WERI-Rb-1 (cell line): ENCODE data around the gene SELENBP1.

Experiments used
- DNase-seq: peaks from one replicate; pipeline ENCODE4 v3.0.0-alpha.2; 2020
- H3K27ac ChIP-seq: fragments of 250-450 bp; sonication (Bioruptor Pico); 2 replicates; pipeline ENCODE4 v1.5.1; 2020; ENCODE audit warnings: mild to moderate bottlenecking, moderate library complexity
- H3K27me3 ChIP-seq: fragments of 250-450 bp; sonication (Bioruptor Pico); 2 replicates; pipeline ENCODE4 v1.5.1; 2021; ENCODE audit warnings: mild to moderate bottlenecking, low read depth, moderate library complexity; ENCODE audit not compliant: insufficient read depth, severe bottlenecking
- H3K36me3 ChIP-seq: fragments of 250-450 bp; sonication (Bioruptor Pico); 2 replicates; pipeline ENCODE4 v1.5.1; 2020; ENCODE audit warnings: mild to moderate bottlenecking, moderate library complexity
- H3K4me3 ChIP-seq: 2 replicates; pipeline ENCODE4 v1.5.1; 2011; ENCODE audit warnings: low read depth, mild to moderate bottlenecking, control low read depth, low read length
- H3K9me3 ChIP-seq: fragments of 250-450 bp; sonication (Bioruptor Pico); 2 replicates; pipeline ENCODE4 v1.5.1; 2021; ENCODE audit warnings: mild to moderate bottlenecking, moderate library complexity; ENCODE audit not compliant: severe bottlenecking
- TF ChIP-seq, protein P1 (sequence below): IDR thresholded peaks from 2 replicates; pipeline ENCODE4 v1.5.1; 2011; ENCODE audit warnings: low read depth, mild to moderate bottlenecking, control low read depth, inconsistent platforms, low read length

SELENBP1 gene

GRCh38 chr1:151342569-151342968 is 29.9 kb downstream of the SELENBP1 start:
- TF ChIP-seq, protein P1, sequence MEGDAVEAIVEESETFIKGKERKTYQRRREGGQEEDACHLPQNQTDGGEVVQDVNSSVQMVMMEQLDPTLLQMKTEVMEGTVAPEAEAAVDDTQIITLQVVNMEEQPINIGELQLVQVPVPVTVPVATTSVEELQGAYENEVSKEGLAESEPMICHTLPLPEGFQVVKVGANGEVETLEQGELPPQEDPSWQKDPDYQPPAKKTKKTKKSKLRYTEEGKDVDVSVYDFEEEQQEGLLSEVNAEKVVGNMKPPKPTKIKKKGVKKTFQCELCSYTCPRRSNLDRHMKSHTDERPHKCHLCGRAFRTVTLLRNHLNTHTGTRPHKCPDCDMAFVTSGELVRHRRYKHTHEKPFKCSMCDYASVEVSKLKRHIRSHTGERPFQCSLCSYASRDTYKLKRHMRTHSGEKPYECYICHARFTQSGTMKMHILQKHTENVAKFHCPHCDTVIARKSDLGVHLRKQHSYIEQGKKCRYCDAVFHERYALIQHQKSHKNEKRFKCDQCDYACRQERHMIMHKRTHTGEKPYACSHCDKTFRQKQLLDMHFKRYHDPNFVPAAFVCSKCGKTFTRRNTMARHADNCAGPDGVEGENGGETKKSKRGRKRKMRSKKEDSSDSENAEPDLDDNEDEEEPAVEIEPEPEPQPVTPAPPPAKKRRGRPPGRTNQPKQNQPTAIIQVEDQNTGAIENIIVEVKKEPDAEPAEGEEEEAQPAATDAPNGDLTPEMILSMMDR: no peak
- no peaks in the 10 kb centered on the region for H3K9me3 ChIP-seq
- no peak overlapping the region for H3K4me3 ChIP-seq
- no peak for DNase-seq
- no peak overlapping the region for H3K27ac ChIP-seq
- peaks cover 40% of the 10 kb centered on the region for H3K36me3 ChIP-seq
- H3K27me3 ChIP-seq: no peaks in the 10 kb centered on the region

- H3K27ac ChIP-seq: no peak overlapping the region
- no peak overlapping the region for H3K4me3 ChIP-seq
- no peak for DNase-seq
- H3K27me3 ChIP-seq: no peaks in the 10 kb centered on the region
- no peaks in the 10 kb centered on the region for H3K9me3 ChIP-seq
- TF ChIP-seq, protein P1: no peak
- H3K36me3 ChIP-seq: peaks cover 40% of the 10 kb centered on the region
Observed at GRCh38 chr1:151342021-151342420, 30.5 kb downstream of the SELENBP1 start.

DNA sequence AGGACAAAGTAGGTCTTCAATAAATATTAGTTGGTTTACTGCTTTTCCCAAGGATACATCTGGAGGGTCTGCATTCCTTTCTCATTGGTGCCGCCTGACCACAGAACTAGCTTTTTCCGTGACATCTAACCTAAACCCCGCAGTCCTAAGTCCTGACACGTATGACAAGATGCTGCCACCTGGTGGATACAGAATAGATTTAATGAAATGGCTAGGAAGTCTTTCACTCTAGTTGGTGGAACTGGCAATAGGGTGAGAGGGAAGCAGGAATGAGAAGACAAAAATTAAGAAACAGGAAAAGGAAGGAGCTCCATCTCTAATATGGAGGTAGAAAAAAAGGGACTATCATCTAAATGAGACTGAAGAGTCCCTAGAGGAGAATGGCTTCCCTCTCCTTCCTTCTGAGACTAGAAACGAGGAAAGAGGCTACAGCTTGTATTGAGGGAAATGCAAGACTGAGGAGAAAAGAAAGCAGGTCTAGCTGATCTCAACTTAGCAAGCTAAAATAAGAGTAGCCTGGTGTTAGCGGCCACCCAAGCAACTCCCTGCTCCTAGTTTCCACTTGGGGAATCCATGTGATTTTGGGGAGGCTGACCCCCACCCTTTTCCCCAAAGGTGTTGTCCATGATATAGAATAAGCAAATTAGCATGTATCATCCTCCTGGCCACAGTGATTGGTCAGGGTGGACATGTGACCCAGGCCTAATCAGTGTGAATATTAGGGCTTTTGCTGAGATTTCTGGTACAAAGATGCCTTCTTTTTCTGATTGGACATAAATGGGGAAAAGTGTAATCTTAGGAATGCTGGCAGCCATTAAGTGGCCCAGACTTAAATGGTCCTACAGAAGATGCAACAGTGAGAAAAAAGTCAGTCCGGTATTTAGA is 31.4 kb downstream of the SELENBP1 start:
- H3K9me3 ChIP-seq: no peaks in the 10 kb centered on the region
- no peak overlapping the region for H3K4me3 ChIP-seq
- H3K36me3 ChIP-seq: peaks cover 40% of the 10 kb centered on the region
- TF ChIP-seq, protein P1: peak; percentile 76
- H3K27ac ChIP-seq: peak overlapping the region; percentile 2; the same call in 1 of the 2 replicates
- DNase-seq: peak; percentile 83
- H3K27me3 ChIP-seq: no peaks in the 10 kb centered on the region

- H3K36me3 ChIP-seq: no peaks in the 10 kb centered on the region
- TF ChIP-seq, protein P1: no peak
- H3K27me3 ChIP-seq: no peaks in the 10 kb centered on the region
- no peaks in the 10 kb centered on the region for H3K9me3 ChIP-seq
- H3K4me3 ChIP-seq: no peak overlapping the region
- no peak for DNase-seq
- H3K27ac ChIP-seq: no peak overlapping the region
Observed at GRCh38 chr1:151336556-151336955, 35.9 kb downstream of the SELENBP1 start.

DNA sequence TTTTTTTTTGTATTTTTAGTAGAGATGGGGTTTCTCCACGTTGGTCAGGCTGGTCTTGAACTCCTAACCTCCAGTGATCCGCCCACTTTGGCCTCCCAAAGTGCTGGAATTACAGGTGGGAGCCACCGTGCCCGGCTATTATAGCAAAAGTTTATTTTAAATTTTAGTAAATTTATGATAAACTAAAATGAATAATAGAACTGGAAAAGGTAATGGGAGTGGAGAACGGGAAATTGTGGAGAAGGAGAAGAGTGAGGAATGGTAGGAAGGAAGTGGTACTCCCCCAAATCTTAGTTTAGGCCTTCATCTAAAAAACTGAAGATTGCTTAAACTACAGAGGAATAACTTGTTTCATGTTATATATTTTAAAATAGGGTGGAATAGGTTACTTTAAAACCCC is 37.7 kb downstream of the SELENBP1 start:
- H3K27me3 ChIP-seq: no peaks in the 10 kb centered on the region
- no peaks in the 10 kb centered on the region for H3K36me3 ChIP-seq
- H3K4me3 ChIP-seq: no peak overlapping the region
- TF ChIP-seq, protein P1: no peak
- DNase-seq: no peak
- H3K27ac ChIP-seq: no peak overlapping the region
- H3K9me3 ChIP-seq: no peaks in the 10 kb centered on the region
